GM12878 (cell line): Measurements from ENCODE around the gene SORBS2. TPM values are rescaled to one million over a fixed set of nuclear protein-coding genes. Genes with fewer than 3 reads are reported as not detected.

ENCODE experiments used
- ATAC-seq: fragments of 200-7000 bp; cut with Tn5 transposase; 3 replicates; pipeline ENCODE4 v1.9.1; 2020; ENCODE audit warnings: mild to moderate bottlenecking, moderate library complexity
- BruUV-seq: library from RNA; stranded (reverse); fragments of 400-500 nt; replicated peaks from 2 replicates; lab custom pipeline; 2021; lab: Mats Ljungman, UMichigan
- CTCF ChIA-PET: fragments of 300-600 bp; sonication (Branson Sonifier 250); formaldehyde crosslinking; extraction: SDS; loops from one replicate; lab custom pipeline; 2021; ENCODE audit warnings: inconsistent platforms; lab: Yijun Ruan, JAX
- POLR2A ChIA-PET: fragments of 350-600 bp; formaldehyde crosslinking; extraction: SDS; loops from one replicate; lab custom pipeline; 2021; ENCODE audit warnings: inconsistent platforms; lab: Charles Lee
- RAD21 ChIA-PET: fragments of 300-600 bp; sonication (Branson Sonifier 250); formaldehyde crosslinking; loops from one replicate; lab custom pipeline; 2023; ENCODE audit warnings: antibody characterized with exemption; ENCODE audit not compliant: unreplicated experiment; lab: Charles Lee
- SMC1A ChIA-PET: fragments of 300-600 bp; sonication (Branson Sonifier 250); formaldehyde crosslinking; loops from one replicate; lab custom pipeline; 2023; ENCODE audit not compliant: unreplicated experiment, uncharacterized antibody; lab: Charles Lee
- DNase-seq: peaks from one replicate; pipeline ENCODE4 v3.0.0-alpha.2; 2011; ENCODE audit warnings: low read depth, low spot score
- FAIRE-seq: peaks from 3 replicates; lab custom pipeline; 2011; peaks lifted over from hg19 to GRCh38; lab: Jason Lieb, UNC
- H2AFZ ChIP-seq: 2 replicates; pipeline ENCODE4 v1.6.0; 2011; ENCODE audit warnings: low read depth, low read length, control low read depth; ENCODE audit not compliant: control insufficient read depth
- H3K27ac ChIP-seq: 2 replicates; pipeline ENCODE4 v1.5.1; 2011; ENCODE audit warnings: control low read depth; ENCODE audit not compliant: control insufficient read depth, insufficient read depth
- H3K27me3 ChIP-seq, 2 experiments: replicated peaks in 1 of 2; 2 replicates each; pipeline versions ENCODE4 v1.6.0 to v1.6.1; 2011; ENCODE audit warnings: low read length in 1 of 2; ENCODE audit not compliant: control insufficient read depth in 2 of 2, insufficient read depth in 2 of 2
- H3K36me3 ChIP-seq, 2 experiments: 2 replicates each; pipeline ENCODE4 v1.5.1; 2011; ENCODE audit warnings: low read length in 1 of 2; ENCODE audit not compliant: control insufficient read depth in 2 of 2, insufficient read depth in 2 of 2
- H3K4me1 ChIP-seq: 2 replicates; pipeline ENCODE4 v1.6.1; 2011; ENCODE audit warnings: mild to moderate bottlenecking, low read length, moderate library complexity, mixed read lengths; ENCODE audit not compliant: control insufficient read depth, insufficient read depth
- H3K4me2 ChIP-seq: 2 replicates; pipeline ENCODE4 v1.6.0; 2011; ENCODE audit warnings: control low read depth; ENCODE audit not compliant: control insufficient read depth, insufficient read depth
- H3K4me3 ChIP-seq: fragments of 200-600 bp; sonication (generic); 2 replicates; pipeline ENCODE4 v1.5.1; 2016
- H3K79me2 ChIP-seq: 2 replicates; pipeline ENCODE4 v1.6.0; 2011; ENCODE audit warnings: low read length; ENCODE audit not compliant: control insufficient read depth, insufficient read depth
- H3K9ac ChIP-seq: 2 replicates; pipeline ENCODE4 v1.8.0; 2011; ENCODE audit warnings: low read length, control low read depth, mixed read lengths; ENCODE audit not compliant: control insufficient read depth, insufficient read depth
- H3K9me3 ChIP-seq: replicated peaks from 3 replicates; pipeline ENCODE4 v1.5.1; 2011; ENCODE audit warnings: mild to moderate bottlenecking, low read length; ENCODE audit not compliant: control insufficient read depth, insufficient read depth
- H4K20me1 ChIP-seq: 2 replicates; pipeline ENCODE4 v1.6.0; 2011; ENCODE audit not compliant: control insufficient read depth, insufficient read depth
- ATF7 ChIP-seq: fragments of 450-650 bp; IDR thresholded peaks from 2 replicates; pipeline ENCODE4 v1.6.1; 2016; ENCODE audit warnings: low read depth, mild to moderate bottlenecking
- BCL11A ChIP-seq: IDR thresholded peaks from 2 replicates; pipeline ENCODE4 v1.6.1; 2011; ENCODE audit warnings: low read depth, low read length
- BMI1 ChIP-seq: fragments of 450-650 bp; IDR thresholded peaks from 2 replicates; pipeline ENCODE4 v1.6.1; 2016; ENCODE audit warnings: mild to moderate bottlenecking, moderate library complexity, borderline replicate concordance
- FOS ChIP-seq: IDR thresholded peaks from 3 replicates; pipeline ENCODE4 v1.6.1; 2011; ENCODE audit warnings: borderline replicate concordance; ENCODE audit not compliant: insufficient read length; ENCODE audit errors: extremely low read depth
- IRF4 ChIP-seq: IDR thresholded peaks from 2 replicates; pipeline ENCODE4 v1.6.1; 2011; ENCODE audit warnings: low read depth, low read length
- LARP7 ChIP-seq: fragments of 450-650 bp; IDR thresholded peaks from 2 replicates; pipeline ENCODE4 v1.6.1; 2017; ENCODE audit warnings: mild to moderate bottlenecking
- MYB ChIP-seq: fragments of 150-350 bp; IDR thresholded peaks from 2 replicates; pipeline ENCODE4 v1.6.1; 2014; ENCODE audit warnings: mild to moderate bottlenecking, low read depth, low read length, borderline replicate concordance
- SRF ChIP-seq, 2 experiments: IDR thresholded peaks; 2 replicates each; pipeline ENCODE4 v1.6.1; 2011; ENCODE audit warnings: low read depth in 2 of 2, low read length in 2 of 2, mild to moderate bottlenecking in 1 of 2, moderate library complexity in 1 of 2
- USF2 ChIP-seq: IDR thresholded peaks from 2 replicates; pipeline ENCODE4 v1.6.1; 2011; ENCODE audit warnings: low read depth, low read length, improper control_type of control experiment, borderline replicate concordance
- YBX1 ChIP-seq: fragments of 450-650 bp; IDR thresholded peaks from 2 replicates; pipeline ENCODE4 v1.6.1; 2016; ENCODE audit warnings: antibody characterized with exemption
- ZNF207 ChIP-seq: fragments of 450-650 bp; IDR thresholded peaks from 2 replicates; pipeline ENCODE4 v1.6.1; 2014; ENCODE audit warnings: antibody characterized with exemption, mild to moderate bottlenecking, borderline replicate concordance
- ZSCAN29 ChIP-seq: fragments of 450-650 bp; IDR thresholded peaks from 2 replicates; pipeline ENCODE4 v1.6.1; 2017; ENCODE audit warnings: mild to moderate bottlenecking, moderate library complexity
- WGBS: methylation state at CpG from one replicate; pipeline ENCODE4 v1.1.6; 2016; ENCODE audit warnings: low lambda C conversion rate; ENCODE audit not compliant: insufficient replicate concordance, insufficient coverage; ENCODE audit errors: missing lambda C conversion rate; 5-methylcytosine and 5-hydroxymethylcytosine counted together
- in situ Hi-C: fragments of 300-500 bp; cut with MboI; formaldehyde crosslinking; loops from 9 replicates; pipeline ENCODE4 v1.14.3; 2018; ENCODE audit warnings: mixed read lengths
- intact Hi-C: fragments of 100-400 bp; cut with micrococcal nuclease; formaldehyde crosslinking; loops from one replicate; pipeline ENCODE4 v1.14.2; 2022; ENCODE audit not compliant: unreplicated experiment
- polyA plus RNA-seq, 11 experiments: library from polyadenylated mRNA; depleted of rRNA in 4 of 11; unstranded in 6 of 11; stranded (reverse) in 5 of 11; fragments of >200 nt; fragmentation: Nextera tagmentation in 4 of 11; fragmentation: Illumina TruSeq in 1 of 11; extraction: Ambion mirVana in 4 of 11; extraction: Trizol in 1 of 11; gene quantifications; 1 replicate in 1 of 11; 2 replicates in 10 of 11; pipeline versions ENCODE4 v1.2.1 to v1.2.3, GENCODE V29; 2011 to 2016; ENCODE audit warnings: inconsistent platforms in 2 of 11, missing spikeins in 2 of 11, low read depth in 1 of 11
- total RNA-seq, 4 experiments: library from RNA; depleted of rRNA in 3 of 4; stranded (reverse); fragments of >200 nt in 3 of 4; fragmentation: Illumina TruSeq in 1 of 4; extraction: Trizol in 1 of 4; gene quantifications; 2 replicates each; pipeline versions ENCODE4 v1.2.1 to v1.2.3, GENCODE V29; 2013 to 2021
- TF ChIP-seq, protein P1 (sequence below): IDR thresholded peaks from 2 replicates; pipeline ENCODE4 v1.6.1; 2012; ENCODE audit warnings: low read depth, low read length, improper control_type of control experiment
- TF ChIP-seq, protein P2 (sequence below): fragments of 450-650 bp; IDR thresholded peaks from 2 replicates; pipeline ENCODE4 v1.6.1; 2016; ENCODE audit warnings: mild to moderate bottlenecking

The SORBS2 gene
- total and polyA plus RNA-seq, 10 of the 15 experiments (the other 5 are each of a cell fraction or from before 2014, with no cell fraction given): 0.06 to 3.0 (median 0.79) TPM

GRCh38 chr4:185672618-185673017 lies 139.4 kb downstream of the SORBS2 start:
- FAIRE-seq: no peak
- Histone ChIP-seq H4K20me1 (no peaks in the 10 kb centered on the region), H3K4me1 (no peaks in the 10 kb centered on the region), H3K4me2 (no peak overlapping the region), H3K27me3 (no peaks in the 10 kb centered on the region), H3K79me2 (no peaks in the 10 kb centered on the region), H3K9ac (no peak overlapping the region), H2AFZ (no peak overlapping the region), H3K36me3 (no peaks in the 10 kb centered on the region), H3K4me3 (no peak overlapping the region), H3K27ac (no peak overlapping the region), H3K9me3 (no peaks in the 10 kb centered on the region)
- CTCF ChIA-PET: no interaction called here
- no TSS peak for BruUV-seq
- no peak for DNase-seq
- no peak for TF ChIP-seq ZNF207
- no peak for TF ChIP-seq YBX1
- no peak for TF ChIP-seq ATF7
- TF ChIP-seq, protein P1, sequence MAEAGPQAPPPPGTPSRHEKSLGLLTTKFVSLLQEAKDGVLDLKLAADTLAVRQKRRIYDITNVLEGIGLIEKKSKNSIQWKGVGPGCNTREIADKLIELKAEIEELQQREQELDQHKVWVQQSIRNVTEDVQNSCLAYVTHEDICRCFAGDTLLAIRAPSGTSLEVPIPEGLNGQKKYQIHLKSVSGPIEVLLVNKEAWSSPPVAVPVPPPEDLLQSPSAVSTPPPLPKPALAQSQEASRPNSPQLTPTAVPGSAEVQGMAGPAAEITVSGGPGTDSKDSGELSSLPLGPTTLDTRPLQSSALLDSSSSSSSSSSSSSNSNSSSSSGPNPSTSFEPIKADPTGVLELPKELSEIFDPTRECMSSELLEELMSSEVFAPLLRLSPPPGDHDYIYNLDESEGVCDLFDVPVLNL: no peak
- no peak for TF ChIP-seq BMI1
- TF ChIP-seq IRF4: no peak
- TF ChIP-seq LARP7: no peak
- TF ChIP-seq ZSCAN29: no peak
- TF ChIP-seq, protein P2, sequence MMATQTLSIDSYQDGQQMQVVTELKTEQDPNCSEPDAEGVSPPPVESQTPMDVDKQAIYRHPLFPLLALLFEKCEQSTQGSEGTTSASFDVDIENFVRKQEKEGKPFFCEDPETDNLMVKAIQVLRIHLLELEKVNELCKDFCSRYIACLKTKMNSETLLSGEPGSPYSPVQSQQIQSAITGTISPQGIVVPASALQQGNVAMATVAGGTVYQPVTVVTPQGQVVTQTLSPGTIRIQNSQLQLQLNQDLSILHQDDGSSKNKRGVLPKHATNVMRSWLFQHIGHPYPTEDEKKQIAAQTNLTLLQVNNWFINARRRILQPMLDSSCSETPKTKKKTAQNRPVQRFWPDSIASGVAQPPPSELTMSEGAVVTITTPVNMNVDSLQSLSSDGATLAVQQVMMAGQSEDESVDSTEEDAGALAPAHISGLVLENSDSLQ: no peak
- TF ChIP-seq FOS: no peak
- TF ChIP-seq USF2: no peak
- TF ChIP-seq BCL11A: no peak
- TF ChIP-seq MYB: no peak
- no peak for TF ChIP-seq SRF (IDR thresholded peaks at IDR 0.05; ENCODE audit: low read depth in 2 of 2, low read length in 2 of 2)
- intact Hi-C loops: no loop called here
- POLR2A ChIA-PET: no interaction called here
- SMC1A ChIA-PET: no interaction called here
- RAD21 ChIA-PET: no interaction called here
- WGBS: 40% methylated on average over 4 of the region's 4 CpGs
- no peak for ATAC-seq
- in situ Hi-C loops: no loop called here
